GM18951 (cell line): ENCODE data around the gene BEGAIN.

Source experiments
- POLR2A ChIP-seq: IDR thresholded peaks from 4 replicates; pipeline ENCODE4 v1.6.1; 2011; ENCODE audit warnings: mild to moderate bottlenecking; ENCODE audit not compliant: insufficient read length, insufficient read depth; ENCODE audit errors: extremely low read depth
- in situ Hi-C: fragments of 300-500 bp; cut with MboI; formaldehyde crosslinking; loops from one replicate; pipeline ENCODE4 v1.12.0; 2022; ENCODE audit warnings: low sequenced_read_pairs, mixed read lengths, inconsistent platforms; ENCODE audit not compliant: unreplicated experiment

BEGAIN gene

DNA sequence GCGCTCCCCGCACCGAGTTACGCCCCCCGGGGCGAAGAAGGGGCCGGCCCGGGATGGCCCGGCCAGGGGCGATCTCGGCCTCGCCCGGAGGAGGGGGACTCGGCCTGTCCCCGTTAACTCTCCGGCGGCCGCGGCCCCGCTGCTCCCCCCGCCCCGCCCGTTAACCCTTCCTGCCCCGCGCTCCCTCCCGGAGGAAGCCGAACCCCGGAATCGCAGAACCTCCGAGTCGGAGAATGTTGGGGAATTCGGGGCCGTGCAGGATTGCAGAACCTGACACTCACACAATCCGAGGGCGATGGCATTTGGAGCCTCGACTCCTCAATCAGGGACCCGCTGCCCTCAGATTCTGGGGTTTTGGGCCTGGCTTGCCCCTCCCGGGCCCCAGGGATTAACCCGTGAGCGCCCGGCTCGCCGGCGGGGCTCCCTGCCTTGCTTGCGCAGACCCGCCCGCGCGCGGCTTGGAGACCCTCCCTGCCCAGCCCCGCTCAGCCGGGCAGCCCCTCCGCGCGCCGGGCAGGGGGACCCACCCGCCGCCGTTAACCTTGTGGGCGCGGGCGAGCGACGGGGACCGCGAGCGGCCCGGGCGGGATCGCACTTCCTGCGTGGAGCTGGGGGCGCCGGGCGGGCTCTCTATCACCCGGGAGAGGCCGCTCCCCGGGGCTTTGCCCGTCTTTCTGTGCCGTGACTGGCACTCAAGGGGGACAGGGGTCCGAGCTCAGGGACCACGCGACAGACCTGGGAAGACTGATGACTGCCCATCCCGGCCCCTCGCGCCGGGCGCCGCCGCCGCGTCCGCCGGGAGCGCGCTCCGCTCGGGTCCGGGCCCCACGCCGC lies 18.8 kb downstream of the BEGAIN start:
- in situ Hi-C loops, result no loop called here
- TF ChIP-seq POLR2A, result no peak

DNA sequence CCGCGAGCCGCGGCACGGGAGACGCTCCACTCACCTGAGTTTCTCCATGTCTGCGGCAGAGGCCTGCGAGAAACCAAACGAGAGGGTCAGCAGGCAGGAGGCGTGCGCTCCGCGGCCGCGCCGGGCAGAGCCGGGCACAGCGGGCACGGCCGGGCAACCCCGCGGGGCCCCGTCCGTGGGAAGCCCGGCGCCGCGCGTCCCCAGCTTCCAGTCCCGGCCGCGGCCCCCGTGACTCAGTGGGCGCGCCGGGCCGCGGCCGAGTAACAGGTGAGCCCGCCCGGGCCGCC lies 19.4 kb downstream of the BEGAIN start:
- in situ Hi-C loops, result no loop called here
- TF ChIP-seq POLR2A, result no peak

DNA sequence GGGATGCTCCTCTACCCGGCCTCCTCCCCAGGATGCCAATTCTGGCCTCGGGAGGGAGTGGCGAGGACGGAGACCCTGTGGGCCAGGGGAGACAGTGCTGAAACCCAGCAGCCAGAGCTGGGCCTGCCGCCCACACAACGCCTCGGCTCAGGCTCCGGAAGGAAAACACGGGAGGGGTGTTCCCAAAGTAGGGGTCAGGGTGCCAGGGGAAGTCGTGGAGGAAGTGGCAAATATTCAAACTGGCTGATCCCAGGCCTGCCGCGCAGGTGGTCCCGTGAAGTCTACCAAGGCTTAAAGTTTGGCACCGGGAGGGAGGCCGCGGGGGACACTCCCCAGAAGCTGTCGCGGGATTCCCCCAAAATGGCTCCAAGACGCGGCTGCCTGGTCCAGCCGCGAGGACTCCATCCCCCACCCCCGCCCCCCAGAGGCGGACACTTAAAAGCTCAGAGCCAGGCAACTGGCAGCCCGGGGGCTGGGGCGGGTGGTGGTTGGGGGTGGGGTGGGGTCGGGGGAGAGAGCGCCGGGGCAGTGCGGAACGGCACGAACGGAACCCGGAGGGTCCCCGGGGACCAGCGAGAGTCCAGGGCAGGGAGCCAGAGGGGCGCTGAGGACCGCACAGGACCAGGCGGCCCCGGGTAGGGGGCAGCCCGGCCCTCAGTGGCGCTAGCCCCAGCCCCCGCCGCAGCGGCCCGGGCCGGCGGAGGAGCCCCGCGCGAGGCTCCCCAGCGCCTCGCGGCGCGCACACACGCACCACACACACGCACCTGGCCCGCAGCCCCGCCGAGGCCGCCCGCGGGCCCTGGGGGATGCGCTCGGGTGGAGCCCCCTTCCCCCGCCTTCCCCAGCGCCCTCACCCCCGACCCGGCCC lies 20.0 kb downstream of the BEGAIN start:
- in situ Hi-C loops, result no loop called here
- TF ChIP-seq POLR2A, result no peak

DNA sequence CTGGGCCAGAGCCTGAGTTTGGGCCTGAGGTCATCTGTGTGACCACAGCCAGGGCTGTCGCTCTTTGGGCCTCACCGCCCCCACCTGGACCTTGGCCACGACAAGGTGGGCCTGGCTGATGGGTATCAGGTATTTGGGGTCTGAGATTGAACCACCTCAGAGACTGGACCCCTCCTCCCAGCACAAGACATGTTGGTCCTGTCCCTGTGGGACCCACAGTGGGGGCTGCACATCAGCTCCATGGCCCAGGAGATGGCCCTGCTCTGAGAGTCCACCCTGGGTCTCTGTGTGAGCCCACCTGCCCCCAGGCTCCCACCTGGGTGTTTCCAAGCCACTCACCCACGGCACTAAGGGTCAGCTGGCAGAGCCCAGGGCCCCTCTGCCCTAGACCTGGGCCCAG lies 20.6 kb downstream of the BEGAIN start:
- TF ChIP-seq POLR2A, result no peak
- in situ Hi-C loops, result no loop called here

DNA sequence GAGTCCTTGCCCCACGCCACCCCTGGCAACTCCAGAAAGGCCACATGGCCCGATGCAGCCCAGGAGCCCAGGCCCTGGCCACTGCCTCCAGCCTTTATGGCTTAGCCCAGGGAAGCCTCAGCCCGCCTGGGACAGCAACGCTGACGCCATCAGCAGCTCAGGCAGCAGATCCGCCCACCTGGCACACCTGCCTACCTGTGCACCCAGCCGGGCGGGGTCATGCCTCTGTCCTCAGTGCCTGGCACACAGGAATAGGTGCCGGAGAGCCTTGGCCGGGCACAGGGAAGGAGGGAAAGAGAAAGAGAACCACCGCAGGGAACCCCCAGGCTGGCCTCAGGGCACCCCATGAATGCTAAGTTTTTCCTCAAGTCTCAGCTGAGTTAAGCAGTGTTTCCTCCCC lies 21.1 kb downstream of the BEGAIN start:
- TF ChIP-seq POLR2A, result no peak
- in situ Hi-C loops, result no loop called here

DNA sequence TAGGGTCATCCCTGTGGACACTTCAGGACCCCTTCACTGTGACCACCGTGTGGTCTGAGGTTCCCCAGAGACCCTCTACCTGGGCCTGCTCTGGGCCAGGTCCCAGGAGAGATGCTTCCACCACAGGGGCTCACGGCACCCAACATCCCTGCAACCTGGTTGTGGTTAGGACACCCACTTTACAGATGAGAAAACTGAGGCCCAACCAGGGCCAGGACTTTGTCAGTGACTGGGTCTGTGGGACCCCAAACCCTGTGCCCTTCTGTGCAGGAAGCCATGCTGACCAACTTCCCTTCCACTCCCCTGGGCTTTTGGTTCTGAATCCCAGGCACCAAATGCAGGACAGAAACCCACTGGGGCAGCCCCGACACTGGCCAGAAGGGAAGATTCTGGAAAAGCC lies 21.6 kb downstream of the BEGAIN start:
- in situ Hi-C loops, result no loop called here
- TF ChIP-seq POLR2A, result no peak

DNA sequence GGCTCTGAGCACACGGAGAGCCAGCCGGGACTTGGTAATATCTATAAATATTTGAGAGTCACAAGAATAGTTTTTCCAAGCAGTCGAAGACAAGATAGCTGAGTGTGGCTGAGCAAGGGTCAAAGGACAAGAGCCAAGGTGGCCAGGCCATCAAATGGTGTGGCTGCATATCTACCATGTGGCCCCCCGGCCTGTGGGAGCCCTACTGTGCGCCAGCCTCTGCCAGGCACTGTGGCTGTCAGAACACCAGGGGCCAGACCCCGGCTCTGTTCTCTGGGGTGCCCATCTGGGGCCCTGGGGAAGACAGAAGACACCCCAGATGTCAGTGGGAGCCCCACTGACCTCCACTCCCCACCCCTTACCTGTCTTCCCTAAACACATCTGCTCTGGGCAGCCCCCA lies 22.7 kb downstream of the BEGAIN start:
- TF ChIP-seq POLR2A, result no peak
- in situ Hi-C loops, result no loop called here

DNA sequence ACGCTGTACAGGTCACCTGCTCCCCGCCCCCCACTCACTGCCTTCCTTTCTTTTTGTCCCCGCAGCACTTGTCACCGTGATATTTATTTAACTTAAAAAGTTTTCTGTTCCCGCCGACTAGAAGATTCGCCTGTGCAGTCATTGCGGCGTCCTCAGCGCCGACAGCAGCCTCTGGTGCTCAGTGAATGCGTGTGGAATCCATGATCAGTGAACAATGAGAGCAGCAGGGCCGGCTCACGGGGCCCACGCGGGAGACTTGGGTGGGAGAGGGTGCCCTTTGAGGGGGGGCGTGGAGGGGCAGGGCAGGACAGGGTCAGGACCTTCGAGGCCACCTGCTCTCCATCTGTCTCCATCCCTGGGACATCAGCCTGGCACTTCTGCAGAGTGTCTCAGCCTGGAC lies 24.5 kb downstream of the BEGAIN start:
- in situ Hi-C loops, result no loop called here
- TF ChIP-seq POLR2A, result no peak

DNA sequence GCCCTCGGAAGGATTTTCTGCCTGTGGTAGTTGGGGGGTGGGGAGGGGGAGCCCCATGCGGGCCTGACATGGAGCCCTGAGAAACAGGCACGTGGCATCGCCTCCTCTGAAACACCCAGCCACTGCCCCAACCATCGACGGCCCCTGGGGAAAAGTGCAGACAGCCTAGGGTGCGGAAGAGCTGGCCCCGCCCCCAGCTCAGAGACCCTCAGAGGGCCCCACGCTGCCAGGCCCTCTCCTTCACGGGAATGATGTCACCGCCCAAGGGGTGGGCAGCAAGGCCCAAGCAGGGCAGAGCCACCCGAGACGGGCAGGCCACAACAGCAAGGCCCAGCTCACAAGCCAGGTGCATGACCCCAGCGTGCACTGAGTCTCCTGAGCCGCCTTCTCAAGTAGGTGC lies 26.2 kb downstream of the BEGAIN start:
- no peak for TF ChIP-seq POLR2A
- in situ Hi-C loops, result no loop called here

DNA sequence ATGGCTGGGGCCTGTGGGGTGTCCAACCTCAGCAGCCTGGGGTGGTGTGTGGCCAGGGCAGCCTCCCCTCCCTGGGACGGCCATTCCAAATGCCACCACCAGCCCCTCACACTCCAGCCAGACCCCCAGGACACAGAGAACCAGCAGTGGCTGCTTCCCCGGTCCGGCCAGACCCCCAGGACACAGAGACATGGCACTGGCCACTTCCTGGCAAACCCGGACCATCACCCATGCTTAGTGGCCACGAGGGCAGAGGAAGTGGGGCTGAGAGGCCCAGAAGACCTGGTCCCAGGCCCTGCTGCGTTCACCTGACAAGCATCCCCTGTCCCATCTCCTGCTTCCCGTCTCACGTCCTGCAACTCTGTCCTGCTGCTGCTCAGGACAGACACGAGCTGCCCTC lies 26.7 kb downstream of the BEGAIN start:
- no peak for TF ChIP-seq POLR2A
- in situ Hi-C loops, result no loop called here

DNA sequence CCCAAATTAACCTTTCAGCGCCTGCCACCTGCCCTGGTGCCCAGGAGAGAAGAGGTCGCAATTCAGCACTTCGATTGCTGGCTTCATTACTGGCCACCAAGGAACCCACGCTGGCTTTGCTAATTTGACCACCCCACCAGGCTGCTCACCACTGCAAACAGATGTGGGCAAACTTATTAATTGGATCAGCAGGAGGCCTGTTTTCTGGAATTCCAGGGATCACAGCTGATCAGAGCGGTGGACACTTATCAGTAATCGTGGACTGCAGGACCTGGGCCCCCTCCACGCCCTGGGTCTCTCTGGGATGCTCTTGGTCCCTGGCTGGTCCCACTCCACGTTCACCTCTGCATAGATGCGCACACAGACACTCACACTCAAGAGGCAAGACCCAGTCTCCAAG lies 27.8 kb downstream of the BEGAIN start:
- no peak for TF ChIP-seq POLR2A
- in situ Hi-C loops, result no loop called here

DNA sequence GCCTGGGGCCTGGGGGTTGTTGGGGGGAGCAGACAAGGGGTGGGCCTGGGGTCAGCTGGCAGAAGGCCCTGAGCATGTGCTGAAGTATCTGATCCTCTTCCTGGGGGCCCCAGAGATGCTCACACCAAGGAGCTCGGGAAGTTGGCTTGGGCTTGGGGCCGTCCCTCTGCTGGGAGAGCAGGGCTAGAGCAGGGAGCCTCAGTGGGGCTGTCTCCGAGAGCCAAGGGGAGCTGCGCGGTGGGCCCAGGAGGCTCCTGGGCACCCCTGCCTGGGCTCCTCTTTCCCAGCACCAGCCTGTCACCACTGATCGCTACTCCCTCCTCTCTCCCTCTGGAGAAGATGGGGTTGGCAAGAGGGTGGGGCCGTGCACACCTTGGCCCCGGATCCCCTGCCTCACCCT lies 28.3 kb downstream of the BEGAIN start:
- in situ Hi-C loops, result no loop called here
- no peak for TF ChIP-seq POLR2A

DNA sequence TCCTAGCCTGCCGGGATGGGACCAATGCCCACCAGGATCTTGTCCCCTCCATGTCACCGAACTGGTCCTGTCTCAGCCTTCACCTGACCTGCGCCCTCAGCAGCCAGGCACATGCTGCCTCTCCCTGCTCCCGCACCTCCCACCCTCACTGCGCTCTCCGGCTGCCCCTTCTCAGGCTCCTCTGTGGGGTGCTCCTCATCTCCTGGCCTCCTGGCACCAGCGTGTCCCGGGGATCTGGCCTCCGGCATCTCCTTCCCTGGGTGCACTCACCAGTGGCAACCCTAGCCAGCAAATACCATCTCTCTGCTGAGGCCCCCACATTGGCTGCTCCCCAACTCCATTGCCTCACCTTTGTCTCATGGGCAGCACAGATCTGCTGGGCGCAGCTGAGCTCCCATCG lies 29.0 kb downstream of the BEGAIN start:
- in situ Hi-C loops, result no loop called here
- TF ChIP-seq POLR2A, result no peak

DNA sequence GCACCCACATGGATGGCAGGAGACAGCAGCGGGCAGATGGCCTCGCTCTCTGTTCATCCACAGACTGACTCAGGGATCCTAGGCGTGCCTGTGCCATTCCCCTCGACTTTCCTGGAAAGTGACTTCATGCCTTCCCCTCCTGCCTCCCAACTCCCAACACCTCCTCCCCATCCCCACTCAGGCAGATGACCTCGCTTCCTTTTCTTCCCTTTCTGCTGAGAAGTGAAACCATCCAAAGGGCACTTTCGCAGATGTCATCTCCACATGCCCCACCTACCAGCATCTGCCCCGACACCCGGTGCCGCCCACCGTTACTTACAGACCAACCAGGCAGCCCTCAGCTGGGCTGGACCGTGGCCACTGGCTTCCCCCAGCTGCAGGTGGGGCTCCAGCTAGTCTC lies 29.6 kb downstream of the BEGAIN start:
- no peak for TF ChIP-seq POLR2A
- in situ Hi-C loops, result no loop called here
